Neural progenitor cell (in vitro differentiated cells): ENCODE data around the gene SMIM10L1.

Source experiments
- EZH2 ChIP-seq: fragments of 200-600 bp; sonication (generic); IDR thresholded peaks from 2 replicates; pipeline ENCODE4 v1.6.1; 2017; ENCODE audit warnings: antibody characterized with exemption, mild to moderate bottlenecking, moderate library complexity
- EZH2phosphoT487 ChIP-seq: fragments of 200-600 bp; sonication (generic); IDR thresholded peaks from 2 replicates; pipeline ENCODE4 v1.6.1; 2017; ENCODE audit warnings: antibody characterized with exemption
- TF ChIP-seq, protein P1 (sequence below): fragments of 200-600 bp; sonication (generic); IDR thresholded peaks from 2 replicates; pipeline ENCODE4 v1.5.1; 2017; ENCODE audit warnings: antibody characterized with exemption, mild to moderate bottlenecking

DNA sequence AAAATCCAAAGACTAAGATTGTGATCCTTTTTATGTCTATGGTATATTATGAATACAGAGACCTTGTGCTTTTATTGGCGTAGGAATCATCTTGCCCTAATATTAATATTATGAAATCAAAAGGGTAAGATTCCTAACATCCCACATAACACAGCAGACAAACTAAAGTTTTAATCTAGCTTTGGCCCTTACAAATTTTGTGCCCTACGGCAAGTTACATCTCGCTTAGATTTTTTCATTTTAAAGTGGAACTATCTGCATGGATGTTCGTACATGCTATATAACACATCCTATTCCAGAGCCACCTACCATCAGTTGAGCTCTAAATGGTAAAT lies 217 bp upstream of the SMIM10L1 start:
- TF ChIP-seq EZH2phosphoT487 (no peak), EZH2 (no peak)
- TF ChIP-seq, protein P1, sequence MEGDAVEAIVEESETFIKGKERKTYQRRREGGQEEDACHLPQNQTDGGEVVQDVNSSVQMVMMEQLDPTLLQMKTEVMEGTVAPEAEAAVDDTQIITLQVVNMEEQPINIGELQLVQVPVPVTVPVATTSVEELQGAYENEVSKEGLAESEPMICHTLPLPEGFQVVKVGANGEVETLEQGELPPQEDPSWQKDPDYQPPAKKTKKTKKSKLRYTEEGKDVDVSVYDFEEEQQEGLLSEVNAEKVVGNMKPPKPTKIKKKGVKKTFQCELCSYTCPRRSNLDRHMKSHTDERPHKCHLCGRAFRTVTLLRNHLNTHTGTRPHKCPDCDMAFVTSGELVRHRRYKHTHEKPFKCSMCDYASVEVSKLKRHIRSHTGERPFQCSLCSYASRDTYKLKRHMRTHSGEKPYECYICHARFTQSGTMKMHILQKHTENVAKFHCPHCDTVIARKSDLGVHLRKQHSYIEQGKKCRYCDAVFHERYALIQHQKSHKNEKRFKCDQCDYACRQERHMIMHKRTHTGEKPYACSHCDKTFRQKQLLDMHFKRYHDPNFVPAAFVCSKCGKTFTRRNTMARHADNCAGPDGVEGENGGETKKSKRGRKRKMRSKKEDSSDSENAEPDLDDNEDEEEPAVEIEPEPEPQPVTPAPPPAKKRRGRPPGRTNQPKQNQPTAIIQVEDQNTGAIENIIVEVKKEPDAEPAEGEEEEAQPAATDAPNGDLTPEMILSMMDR, result no peak
